Heart left ventricle (tissue), 13 donors: ENCODE measurements around the gene TNFSF10.

Experiments
- POLR2A ChIP-seq, 2 donors: fragments of 450-650 bp; IDR thresholded peaks; one replicate each; pipeline ENCODE4 v1.6.1; 2017; ENCODE audit warnings: antibody characterized with exemption in 2 of 2, mild to moderate bottlenecking in 2 of 2, moderate library complexity in 2 of 2
- TF ChIP-seq, protein P1 (sequence below), 12 donors: fragments of 200-600 bp; sonication (generic) in 4 of 12; IDR thresholded peaks; one replicate each; pipeline versions ENCODE4 v1.5.0 to v1.8.0; 2018 to 2022; ENCODE audit warnings: antibody characterized with exemption in 12 of 12, mild to moderate bottlenecking in 5 of 12
- donor health status: ischemic (EF 13 %, LVEDD 7.1; RV severe dilation, severe dysfunction).
- donor health status: DM: no; HTN: yes; CAD: no.
- donor health status: DM: no; HTN: no; CAD: no.
- donor health status: ischemic (EF 25% LVEDD 6.9; RV normal size, moderate dysfunction).
- donor health status: ischemic (EF 25% LVEDD 5.7; RV mildly dilated, moderate dysfunction).
- donor health status: ischemic (EF 35%, LVEDD 5.7; RV mildly dilated, moderate dysfunction).
- donor health status: nonischemic (EF 11% LVEDD 7.7; RV severe dilation, severe dysfunction).
- donor health status: DM: yes; HTN: yes; CAD: no.
- donor health status: PGD.
- donor health status: ischemic (EF 29% LVEDD 5.4; RV normal size, mild dysfunction).
- donor health status: nonischemic (EF 23%, LVEDD 6.1; RV moderate dilation, normal function).

DNA sequence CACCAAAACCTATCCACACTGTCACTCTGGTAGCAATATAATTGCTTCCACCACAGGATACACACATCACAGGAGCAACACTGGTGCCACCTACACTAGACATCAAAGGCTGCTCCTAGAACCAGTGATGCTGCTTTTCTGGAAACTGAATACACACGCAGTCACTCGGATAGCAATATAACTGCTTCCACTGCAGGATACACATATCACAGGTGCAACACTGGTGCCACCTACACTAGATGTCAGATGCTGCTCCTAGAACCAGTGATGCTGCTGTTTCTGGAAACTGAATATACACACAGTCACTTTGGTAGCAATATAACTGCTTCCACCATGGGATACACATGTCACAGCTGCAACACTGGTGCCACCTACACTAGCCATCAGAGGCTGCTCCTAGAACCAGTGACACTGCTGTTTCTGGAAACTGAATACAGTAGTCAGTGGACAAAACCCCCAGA lies 6.9 kb upstream of the TNFSF10 start:
- TF ChIP-seq, protein P1, sequence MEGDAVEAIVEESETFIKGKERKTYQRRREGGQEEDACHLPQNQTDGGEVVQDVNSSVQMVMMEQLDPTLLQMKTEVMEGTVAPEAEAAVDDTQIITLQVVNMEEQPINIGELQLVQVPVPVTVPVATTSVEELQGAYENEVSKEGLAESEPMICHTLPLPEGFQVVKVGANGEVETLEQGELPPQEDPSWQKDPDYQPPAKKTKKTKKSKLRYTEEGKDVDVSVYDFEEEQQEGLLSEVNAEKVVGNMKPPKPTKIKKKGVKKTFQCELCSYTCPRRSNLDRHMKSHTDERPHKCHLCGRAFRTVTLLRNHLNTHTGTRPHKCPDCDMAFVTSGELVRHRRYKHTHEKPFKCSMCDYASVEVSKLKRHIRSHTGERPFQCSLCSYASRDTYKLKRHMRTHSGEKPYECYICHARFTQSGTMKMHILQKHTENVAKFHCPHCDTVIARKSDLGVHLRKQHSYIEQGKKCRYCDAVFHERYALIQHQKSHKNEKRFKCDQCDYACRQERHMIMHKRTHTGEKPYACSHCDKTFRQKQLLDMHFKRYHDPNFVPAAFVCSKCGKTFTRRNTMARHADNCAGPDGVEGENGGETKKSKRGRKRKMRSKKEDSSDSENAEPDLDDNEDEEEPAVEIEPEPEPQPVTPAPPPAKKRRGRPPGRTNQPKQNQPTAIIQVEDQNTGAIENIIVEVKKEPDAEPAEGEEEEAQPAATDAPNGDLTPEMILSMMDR (IDR thresholded peaks at IDR 0.05) = no peak
- no peak for TF ChIP-seq POLR2A (IDR thresholded peaks at IDR 0.05)
